Thyroid gland (tissue), 4 donors: ENCODE measurements around the gene UGT1A6. TPM values are rescaled to one million over a fixed set of nuclear protein-coding genes. Genes with fewer than 3 reads are reported as not detected.
"Not testable (repeated sequence)": the region's sequence is repeated elsewhere in the genome, so short reads cannot be mapped to it uniquely, and the experiment has no call there.

Experiments
- DNase-seq, 2 donors: peaks; one replicate each; pipeline ENCODE4 v3.0.0-alpha.2; 2019
- H3K27ac ChIP-seq, 3 donors: fragments of 200-600 bp; sonication (generic); 1 replicate in 2 of 3; 2 replicates in 1 of 3; pipeline ENCODE4 v1.5.1; 2016 to 2019; ENCODE audit warnings: mild to moderate bottlenecking in 1 of 3, moderate library complexity in 1 of 3
- H3K27me3 ChIP-seq: fragments of 200-600 bp; sonication (generic); one replicate; pipeline ENCODE4 v1.5.1; 2019
- H3K36me3 ChIP-seq, 2 donors: fragments of 200-600 bp; sonication (generic); one replicate each; pipeline ENCODE4 v1.5.1; 2016 to 2019
- H3K4me1 ChIP-seq, 2 donors: fragments of 200-600 bp; sonication (generic); one replicate each; pipeline ENCODE4 v1.5.1; 2017 to 2019
- H3K4me3 ChIP-seq, 3 donors: fragments of 200-600 bp; sonication (generic); replicated peaks in 1 of 3; 1 replicate in 2 of 3; 2 replicates in 1 of 3; pipeline ENCODE4 v1.5.1; 2016; ENCODE audit warnings: mild to moderate bottlenecking in 1 of 3
- H3K9me3 ChIP-seq: fragments of 200-600 bp; sonication (generic); one replicate; pipeline ENCODE4 v1.5.1; 2017
- CTCF ChIP-seq, 6 experiments: fragments of 200-600 bp in 3 of 6; fragments of 450-650 bp in 3 of 6; sonication (generic) in 3 of 6; IDR thresholded peaks; one replicate each; pipeline ENCODE4 v1.5.1; 2016 to 2019; ENCODE audit warnings: antibody characterized with exemption in 6 of 6, mild to moderate bottlenecking in 2 of 6, inconsistent platforms in 1 of 6, moderate library complexity in 1 of 6
- POLR2A ChIP-seq, 2 donors: fragments of 450-650 bp; IDR thresholded peaks; one replicate each; pipeline ENCODE4 v1.6.1; 2017; ENCODE audit warnings: antibody characterized with exemption in 2 of 2, mild to moderate bottlenecking in 2 of 2, moderate library complexity in 1 of 2
- WGBS, 2 donors: methylation state at CpG; one replicate each; pipeline ENCODE4 v1.1.5; 2017; 5-methylcytosine and 5-hydroxymethylcytosine counted together
- intact Hi-C: fragments of 100-400 bp; cut with DNase I; formaldehyde crosslinking; loops from one replicate; pipeline ENCODE4 v1.15.1; 2023
- total RNA-seq, 4 donors: library from RNA; depleted of rRNA; stranded (reverse); fragments of >200 nt; gene quantifications; one replicate each; pipeline ENCODE4 v1.2.3, GENCODE V29; 2016

UGT1A6 gene
- total RNA-seq, 4 donors from 2014 or later: 0.81 to 6.2 (median 3.5) TPM

- H3K36me3 ChIP-seq: no peaks in the 10 kb centered on the region
- no peaks in the 10 kb centered on the region for H3K27me3 ChIP-seq
- no peak overlapping the region for H3K27ac ChIP-seq
- WGBS, 2 donors: 58 to 63% methylated on average over 2 of the region's 2 CpGs
- H3K4me1 ChIP-seq: no peaks in the 10 kb centered on the region
- no peak for DNase-seq
- H3K4me3 ChIP-seq: no peak overlapping the region
- TF ChIP-seq POLR2A (IDR thresholded peaks at IDR 0.05) (no peak), CTCF (IDR thresholded peaks at IDR 0.05) (no peak)
- H3K9me3 ChIP-seq: no peaks in the 10 kb centered on the region
- intact Hi-C loops: no loop called here
Measured at GRCh38 chr2:233740870-233741269, 48.2 kb downstream of the UGT1A6 start.

GRCh38 chr2:233743464-233744259 is 51.0 kb downstream of the UGT1A6 start:
- intact Hi-C loops: no loop called here
- no peak for DNase-seq
- WGBS, 2 donors: 94 to 96% methylated on average over 42 of the region's 46 CpGs

GRCh38 chr2:233745073-233745755 is 52.5 kb downstream of the UGT1A6 start:
- TF ChIP-seq CTCF (IDR thresholded peaks at IDR 0.05): no peak
- no peaks in the 10 kb centered on the region for H3K36me3 ChIP-seq
- no peaks in the 10 kb centered on the region for H3K27me3 ChIP-seq
- no peak overlapping the region for H3K27ac ChIP-seq
- no peaks in the 10 kb centered on the region for H3K9me3 ChIP-seq
- H3K4me3 ChIP-seq: no peak overlapping the region
- intact Hi-C loops: no loop called here
- 72 to 81% methylated on average over 5 of the region's 5 CpGs for WGBS, 2 donors
- no peak for DNase-seq
- no peaks in the 10 kb centered on the region for H3K4me1 ChIP-seq

More at GRCh38 chr2:233743464-233744259, 51.0 kb downstream of the UGT1A6 start:
- no peaks in the 10 kb centered on the region for H3K36me3 ChIP-seq
- H3K27me3 ChIP-seq: no peaks in the 10 kb centered on the region
- H3K9me3 ChIP-seq: no peaks in the 10 kb centered on the region
- no peak overlapping the region for H3K27ac ChIP-seq
- no peak overlapping the region for H3K4me3 ChIP-seq
- no peak for TF ChIP-seq POLR2A (IDR thresholded peaks at IDR 0.05)
- no peak for TF ChIP-seq CTCF (IDR thresholded peaks at IDR 0.05)
- no peaks in the 10 kb centered on the region for H3K4me1 ChIP-seq

DNA sequence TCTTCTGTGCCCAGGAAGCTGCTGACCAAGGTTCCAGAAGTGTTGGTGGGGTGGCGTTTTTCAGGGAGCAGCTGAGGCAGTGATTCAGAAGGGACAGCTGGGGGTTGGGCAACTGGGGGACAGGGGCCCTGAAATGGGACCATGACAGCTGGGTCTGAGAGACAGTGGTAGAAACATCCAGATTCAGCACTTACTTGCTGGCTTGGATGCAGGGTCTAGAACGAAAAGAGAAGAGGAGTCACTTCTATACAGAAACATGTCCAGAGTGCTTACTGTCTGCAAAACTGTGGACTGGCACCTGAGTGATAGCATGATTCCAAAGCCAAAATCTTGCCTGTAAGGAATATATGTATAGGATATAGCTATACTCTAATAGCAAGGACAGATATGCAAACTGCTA is 53.1 kb downstream of the UGT1A6 start:
- H3K9me3 ChIP-seq, H3K4me3 ChIP-seq, intact Hi-C loops, H3K27ac ChIP-seq, H3K27me3 ChIP-seq, DNase-seq, H3K4me1 ChIP-seq, H3K36me3 ChIP-seq: not testable (repeated sequence)
- 62 to 74% methylated on average over 2 of the region's 2 CpGs for WGBS, 2 donors

GRCh38 chr2:233746475-233747282 is 54.0 kb downstream of the UGT1A6 start:
- 76 to 77% methylated on average over 10 of the region's 10 CpGs for WGBS, 2 donors
- no peaks in the 10 kb centered on the region for H3K27me3 ChIP-seq
- no peak overlapping the region for H3K4me3 ChIP-seq
- TF ChIP-seq POLR2A (IDR thresholded peaks at IDR 0.05): no peak
- no peak for TF ChIP-seq CTCF (IDR thresholded peaks at IDR 0.05)
- DNase-seq: no peak
- H3K4me1 ChIP-seq: no peaks in the 10 kb centered on the region
- no peaks in the 10 kb centered on the region for H3K9me3 ChIP-seq
- H3K27ac ChIP-seq: no peak overlapping the region
- intact Hi-C loops: no loop called here
- H3K36me3 ChIP-seq: no peaks in the 10 kb centered on the region
